ENCODE data around the gene RIOK3.
"Not testable (repeated sequence)": the region's sequence is repeated elsewhere in the genome, so short reads cannot be mapped to it uniquely, and the experiment has no call there.

Gene RIOK3

DNA sequence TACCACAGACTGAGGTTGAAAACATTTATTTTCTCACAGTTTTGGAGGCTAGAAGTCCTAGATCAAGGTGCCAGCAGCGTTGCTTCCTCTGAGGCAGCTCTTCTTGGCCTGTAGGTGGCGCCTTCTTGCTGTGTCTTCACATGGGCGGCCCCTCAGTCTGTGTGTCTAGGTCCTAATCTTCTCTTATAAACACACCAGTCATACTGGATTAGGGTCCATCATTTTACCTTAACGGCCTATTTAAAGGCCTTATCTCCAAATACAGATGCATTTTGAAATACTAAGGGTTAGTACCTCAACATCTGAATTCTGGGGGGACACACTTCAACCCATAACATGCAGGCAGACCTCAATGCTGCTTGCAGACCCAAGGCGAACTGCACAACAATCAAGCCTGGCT is 45.8 kb downstream of the RIOK3 start:
- peak; percentile 97 for DNase-seq

DNA sequence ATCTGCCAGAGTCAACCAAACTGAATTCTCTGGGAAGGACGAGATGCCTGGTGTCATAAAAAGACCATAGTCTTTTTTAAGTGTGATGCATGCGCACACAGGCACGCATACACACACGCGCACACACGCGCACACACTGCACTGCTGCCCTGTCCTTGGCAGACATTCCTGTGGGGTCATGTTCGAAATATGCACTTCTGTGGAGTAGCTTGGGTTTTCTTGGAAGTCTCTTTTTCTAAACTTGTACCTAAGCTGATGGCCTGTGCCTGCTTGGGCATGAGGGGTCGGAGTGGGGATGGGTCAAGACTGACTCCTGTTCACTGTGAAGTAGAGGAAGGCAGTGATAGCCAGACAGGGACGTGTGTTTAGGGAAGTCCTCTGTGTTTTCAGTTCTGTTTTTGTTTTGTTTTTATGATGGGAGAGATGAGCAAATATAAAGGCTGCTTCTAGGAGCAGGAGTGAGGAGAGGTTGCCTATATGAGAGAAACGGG is 46.2 kb downstream of the RIOK3 start:
- no peak for DNase-seq

DNA sequence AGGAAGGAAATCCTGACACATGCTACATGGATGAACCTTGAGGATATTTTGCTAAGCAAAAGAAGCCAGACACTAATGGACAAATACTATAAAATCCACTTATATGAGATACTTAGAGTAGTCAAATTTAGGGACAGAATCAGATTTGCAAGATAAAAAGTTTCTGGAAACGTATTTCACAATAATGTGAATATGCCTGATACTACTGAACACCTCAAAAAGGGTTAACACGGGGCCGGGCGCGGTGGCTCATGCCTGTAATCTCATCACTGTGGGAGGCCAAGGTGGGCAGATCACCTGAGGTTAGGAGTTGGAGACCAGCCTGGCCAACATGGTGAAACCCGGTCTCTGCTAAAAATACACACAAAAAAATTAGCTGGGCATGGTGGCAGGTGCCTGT is 48.5 kb downstream of the RIOK3 start:
- no peak for DNase-seq

DNA sequence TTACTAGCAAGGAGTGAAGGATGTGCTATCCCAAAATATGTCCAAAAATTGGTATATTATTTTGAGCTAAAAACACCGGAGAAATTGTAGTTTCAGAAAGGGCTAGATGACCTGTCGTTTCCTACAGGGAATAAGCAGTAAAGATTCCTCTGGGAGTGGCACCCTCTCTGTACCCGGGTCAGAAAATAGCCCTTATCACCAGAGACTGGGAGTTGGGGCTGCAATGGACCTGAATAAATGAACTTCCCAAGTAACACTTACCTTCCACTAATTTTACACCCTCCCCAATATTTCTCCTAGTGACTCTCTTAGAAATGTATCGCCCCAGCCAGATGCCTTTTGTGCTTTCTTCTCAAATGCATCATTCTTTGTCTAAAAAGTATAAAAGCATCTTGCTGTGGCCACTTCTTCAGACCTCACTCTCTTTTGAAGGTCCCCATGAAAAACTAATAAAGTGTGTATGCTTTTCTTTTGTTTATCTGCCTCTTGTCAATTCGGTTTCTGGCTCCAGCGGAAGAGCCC is 49.5 kb downstream of the RIOK3 start:
- no peak for DNase-seq

DNA sequence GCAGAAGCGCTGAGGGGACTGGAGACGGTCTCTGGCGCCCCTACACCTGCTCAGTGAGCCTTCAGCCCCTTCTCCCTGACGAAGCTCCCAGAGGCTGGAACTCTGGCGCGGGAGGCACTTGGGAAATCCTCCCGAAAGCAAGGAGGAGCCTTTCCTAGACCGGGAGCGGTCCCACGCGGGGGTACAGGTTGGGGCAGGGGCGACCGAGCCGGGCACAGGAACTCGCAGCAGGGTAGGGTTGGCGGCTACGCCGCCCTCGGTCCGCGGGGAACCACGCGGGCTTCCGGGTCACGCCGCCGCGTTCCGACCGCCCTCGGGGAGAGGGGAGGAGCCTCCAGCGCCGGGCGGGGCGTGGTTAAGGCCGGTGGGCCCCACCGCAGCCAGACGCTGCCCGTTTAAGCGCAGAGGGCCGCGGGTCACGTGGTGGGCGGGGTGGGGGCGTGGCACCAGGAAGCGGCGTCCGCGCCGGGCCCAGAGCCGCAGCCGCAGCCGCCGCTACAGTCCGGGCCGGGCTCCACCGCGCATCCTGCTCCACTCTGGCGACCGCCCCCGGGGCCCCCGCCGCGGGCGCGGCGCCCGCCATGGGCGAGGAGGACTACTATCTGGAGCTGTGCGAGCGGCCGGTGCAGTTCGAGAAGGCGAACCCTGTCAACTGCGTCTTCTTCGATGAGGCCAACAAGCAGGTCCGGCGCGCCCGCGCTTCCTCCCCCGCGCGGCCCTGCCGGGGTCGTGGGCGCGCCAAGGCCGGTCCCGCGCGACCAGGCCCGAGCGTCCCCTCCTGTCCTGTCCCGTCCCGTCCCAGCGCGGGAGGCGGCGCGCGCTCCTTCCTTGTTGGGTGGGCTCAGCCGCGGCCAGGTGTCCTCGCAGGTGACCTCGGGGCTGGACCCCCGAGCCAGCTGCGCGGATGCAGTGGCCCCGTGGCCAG is 50.2 kb downstream of the RIOK3 start, which contains the start of gene RMC1:
RMC1 (plus strand) TSS at position 474 of the 925 bp plus-strand sequence; CDS start at position 582, 108 bp downstream.
- DNase-seq, result peak; percentile 96

DNA sequence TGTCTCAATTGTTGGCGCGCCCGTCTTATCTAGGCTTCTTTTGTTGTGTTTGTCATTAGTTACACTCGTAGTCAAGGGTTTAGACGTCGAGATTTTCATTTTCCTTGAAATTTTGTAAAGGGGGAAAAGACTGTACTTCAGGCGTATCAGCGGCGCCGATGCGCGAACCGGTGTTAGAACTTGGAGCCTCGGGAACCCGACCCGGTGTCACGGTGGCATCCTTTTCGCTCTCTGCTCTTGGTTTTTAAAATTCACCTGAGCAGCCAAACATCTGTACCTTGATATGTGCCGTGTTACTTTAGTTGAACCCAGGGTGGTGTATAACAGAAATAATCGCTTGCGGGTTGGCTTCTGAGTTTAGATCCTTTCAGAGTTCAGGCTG is 50.9 kb downstream of the RIOK3 start:
- peak; percentile 34 for DNase-seq

DNA sequence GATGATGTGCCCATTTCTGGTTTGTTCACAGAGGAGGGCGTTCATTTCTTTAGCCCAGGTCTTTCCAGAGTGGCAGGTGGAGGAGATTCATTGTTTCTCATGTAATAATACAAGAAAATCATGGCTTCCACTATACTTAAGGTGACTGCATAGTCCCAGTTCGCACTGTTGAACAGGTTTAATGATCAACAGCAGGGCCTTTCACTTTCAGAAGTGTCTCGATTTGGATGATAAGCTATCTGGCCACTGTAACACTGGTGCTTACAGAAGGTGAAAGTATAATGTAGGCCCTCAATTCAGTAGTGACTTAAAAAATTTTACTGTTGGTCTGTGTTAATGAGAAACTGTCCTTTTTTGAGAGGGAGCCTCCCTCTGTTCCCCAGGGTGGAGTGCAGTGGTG is 51.6 kb downstream of the RIOK3 start:
- DNase-seq, result no peak

DNA sequence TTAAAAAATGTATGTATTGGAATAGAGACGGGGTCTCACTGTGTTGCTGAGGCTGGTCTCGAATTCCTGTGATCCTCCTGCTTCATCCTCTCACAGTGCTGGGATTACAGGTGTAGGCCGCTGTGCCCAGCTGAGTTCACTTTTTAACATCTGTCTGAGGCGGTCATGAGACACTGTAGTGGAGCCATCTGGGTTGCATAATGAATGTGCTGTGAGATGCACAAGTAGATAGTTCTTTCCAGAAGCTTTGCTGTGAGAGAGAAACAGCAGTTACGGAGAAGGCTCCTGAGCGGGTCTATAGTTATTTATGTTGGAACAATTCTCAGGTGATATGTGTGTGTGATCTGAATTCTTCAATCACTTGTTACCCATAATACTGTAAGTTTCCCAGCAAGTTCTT is 53.3 kb downstream of the RIOK3 start:
- DNase-seq, result no peak

DNA sequence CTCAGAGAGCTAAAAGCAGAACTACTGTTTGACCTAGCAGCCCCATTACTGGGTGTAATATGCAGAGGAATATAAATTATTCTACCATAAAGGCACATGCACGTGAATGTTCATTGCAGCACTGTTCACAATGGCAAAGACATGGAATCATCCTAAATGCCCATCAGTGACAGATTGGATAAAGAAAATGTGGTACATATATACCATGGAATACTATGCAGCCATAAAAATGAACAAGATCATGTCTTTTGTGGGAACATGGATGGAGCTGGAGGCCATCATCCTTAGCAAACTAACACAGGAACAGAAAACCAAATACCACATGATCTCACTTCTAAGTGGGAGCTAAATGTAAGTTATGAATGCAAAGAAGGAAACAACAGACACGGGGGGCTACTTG is 57.8 kb downstream of the RIOK3 start:
- not testable (repeated sequence) for DNase-seq

DNA sequence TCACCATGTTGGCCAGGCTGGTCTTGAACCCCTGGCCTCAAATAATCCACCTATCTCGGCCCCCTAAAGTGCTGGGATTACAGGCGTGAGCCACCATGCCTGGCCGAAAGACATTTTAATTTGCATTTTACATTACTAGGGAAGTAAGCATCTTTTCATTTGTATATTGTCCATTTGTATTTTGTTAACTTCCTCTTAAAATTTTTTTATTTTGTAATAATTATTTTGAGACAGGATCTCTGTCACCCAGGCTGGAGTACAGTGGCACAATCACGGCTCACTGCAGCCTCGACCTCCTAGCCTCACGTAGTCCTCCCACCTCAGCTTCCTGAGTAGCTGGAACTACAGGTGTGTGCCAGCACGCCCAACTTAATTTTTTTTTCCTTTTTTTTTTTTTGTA is 59.1 kb downstream of the RIOK3 start:
- not testable (repeated sequence) for DNase-seq

DNA sequence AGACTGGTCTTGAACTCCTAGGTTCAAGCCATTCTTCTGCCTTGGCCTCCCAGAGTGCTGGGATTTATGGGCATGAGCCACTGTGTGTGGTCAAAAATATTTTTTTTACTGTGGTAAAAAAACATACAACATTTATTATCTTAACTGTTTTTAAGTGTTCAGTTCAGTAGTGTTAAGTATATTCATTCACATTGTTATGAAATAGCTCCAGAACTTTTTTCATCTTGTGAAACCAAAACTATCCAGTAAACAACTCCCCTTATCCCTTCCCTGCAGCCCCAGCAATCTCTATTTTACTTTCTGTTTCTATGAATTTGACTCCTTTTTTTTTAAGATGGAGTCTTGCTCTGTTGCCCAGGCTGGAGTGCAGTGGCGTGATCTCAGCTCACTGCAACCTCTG is 59.6 kb downstream of the RIOK3 start:
- no peak for DNase-seq

DNA sequence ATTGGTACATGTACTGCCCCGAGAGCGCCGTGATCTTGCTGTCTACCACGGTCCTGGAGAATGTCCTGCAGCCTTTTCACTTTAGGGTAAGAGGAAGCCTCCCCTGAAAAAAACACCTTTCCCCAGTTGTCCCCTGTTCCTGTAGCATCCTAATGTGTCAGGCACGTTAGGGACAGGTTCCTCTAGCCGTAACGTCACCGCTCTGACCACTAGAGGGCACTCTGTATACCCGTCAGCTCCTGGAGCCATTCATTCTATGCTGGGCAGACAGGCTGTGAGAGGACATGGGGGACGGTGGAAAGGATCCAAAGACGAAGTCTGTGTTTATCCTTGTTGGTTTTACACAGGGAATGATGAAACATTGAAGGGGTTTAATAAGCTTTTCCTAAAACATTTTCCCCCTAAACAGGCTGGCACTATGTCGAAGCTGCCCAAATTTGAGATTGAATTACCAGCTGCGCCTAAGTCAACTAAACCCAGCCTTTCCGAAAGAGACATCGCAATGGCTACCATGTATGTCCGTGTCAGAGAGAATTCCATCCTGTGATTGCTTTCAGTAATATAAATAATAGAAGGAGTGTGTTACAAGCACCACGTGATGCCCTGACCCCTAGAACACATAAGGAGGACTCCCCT is 62.9 kb downstream of the RIOK3 start:
- DNase-seq, result peak; percentile 92

DNA sequence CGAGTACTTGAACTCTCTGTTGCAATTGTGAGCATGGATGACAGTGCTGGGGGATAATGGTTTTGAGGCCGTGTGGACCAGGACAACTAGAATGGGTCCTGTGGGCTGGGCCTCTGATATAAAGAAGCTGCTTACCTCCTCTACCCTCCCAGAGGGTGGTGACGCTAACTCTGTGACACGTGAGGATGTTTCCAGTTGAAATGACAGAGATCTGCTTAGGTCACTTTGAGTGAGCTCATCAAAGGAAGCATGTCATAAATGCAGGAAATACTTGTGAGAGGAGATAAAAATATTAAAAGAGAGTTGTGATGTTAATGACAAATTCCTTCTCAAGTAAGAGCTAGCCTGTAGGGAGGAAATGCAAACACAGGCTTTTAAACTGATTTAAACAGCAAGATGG is 66.6 kb downstream of the RIOK3 start:
- DNase-seq, result no peak

DNA sequence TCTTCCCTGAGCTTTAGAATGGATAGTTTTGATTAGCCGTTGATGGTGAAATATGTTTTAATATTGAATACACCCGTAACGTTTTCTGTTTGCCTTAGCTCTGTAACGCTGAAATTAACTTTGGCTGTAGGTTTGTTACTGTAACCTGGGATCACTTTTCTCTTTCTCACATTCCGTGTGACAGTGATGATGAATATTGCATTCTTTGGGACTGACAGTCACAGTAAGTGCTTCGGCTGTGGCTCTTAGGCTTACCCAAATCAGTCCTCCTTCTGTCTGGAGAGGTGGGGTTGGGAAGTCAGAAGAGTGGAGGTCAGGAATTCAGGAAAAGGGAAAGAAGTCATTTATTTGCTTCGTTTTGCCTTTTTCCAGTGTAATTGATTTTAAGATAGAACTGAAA is 68.2 kb downstream of the RIOK3 start:
- no peak for DNase-seq

DNA sequence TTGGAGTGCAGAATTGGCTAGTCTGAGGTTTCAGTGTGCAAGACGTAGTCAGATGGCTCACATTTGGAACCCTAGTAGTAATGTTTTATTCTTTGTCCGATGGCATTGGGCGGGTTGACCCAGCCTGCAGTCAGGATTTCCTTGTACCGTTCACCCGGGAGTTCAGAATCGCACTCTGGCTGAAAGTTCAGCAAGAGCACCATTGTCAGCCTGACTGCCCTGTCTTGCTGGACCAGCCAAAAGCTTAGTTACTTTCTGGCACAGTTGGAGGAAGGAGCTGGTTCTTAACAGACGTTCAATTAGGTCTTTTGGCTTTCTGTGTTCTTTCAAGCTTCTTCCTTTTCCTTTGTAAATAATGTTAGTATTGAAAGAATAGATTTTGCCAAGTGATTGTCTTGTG is 68.8 kb downstream of the RIOK3 start:
- DNase-seq, result no peak

DNA sequence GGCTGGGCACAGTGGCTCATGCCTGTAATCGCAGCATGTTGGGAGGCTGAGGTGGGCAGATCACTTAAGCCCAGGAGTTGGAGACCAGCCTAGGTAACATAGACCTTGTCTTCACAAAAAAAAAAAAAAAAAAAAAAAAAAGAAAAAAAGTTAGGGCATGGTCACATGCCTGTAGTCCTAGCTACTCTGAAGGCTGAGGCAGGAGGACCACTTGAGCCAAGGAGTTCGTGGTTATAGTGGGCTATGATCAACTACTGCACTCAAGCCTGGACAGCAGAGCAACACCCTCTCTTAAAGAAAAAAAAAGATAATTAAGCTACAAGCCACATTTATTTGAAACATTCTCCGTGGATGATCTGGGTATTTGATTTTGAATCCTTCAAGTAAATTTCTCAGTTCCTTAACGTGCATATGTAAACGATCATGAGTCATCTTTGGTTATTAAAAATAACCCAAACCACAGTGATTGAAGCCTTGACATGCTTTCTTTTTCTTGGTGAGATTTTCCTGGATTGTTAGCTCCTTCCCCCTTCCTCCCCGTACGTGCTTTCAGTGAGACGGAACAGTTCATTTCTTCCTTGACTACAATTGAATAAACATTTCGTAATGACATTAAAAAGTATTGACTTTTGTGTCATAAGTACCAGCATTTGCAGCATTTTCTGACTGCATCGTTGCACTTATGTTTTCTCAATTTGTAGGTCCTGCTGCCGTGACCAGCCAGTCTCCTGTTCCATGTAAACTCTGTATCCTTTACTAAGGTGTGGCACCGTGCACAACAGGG is 70.5 kb downstream of the RIOK3 start:
- DNase-seq, result no peak

DNA sequence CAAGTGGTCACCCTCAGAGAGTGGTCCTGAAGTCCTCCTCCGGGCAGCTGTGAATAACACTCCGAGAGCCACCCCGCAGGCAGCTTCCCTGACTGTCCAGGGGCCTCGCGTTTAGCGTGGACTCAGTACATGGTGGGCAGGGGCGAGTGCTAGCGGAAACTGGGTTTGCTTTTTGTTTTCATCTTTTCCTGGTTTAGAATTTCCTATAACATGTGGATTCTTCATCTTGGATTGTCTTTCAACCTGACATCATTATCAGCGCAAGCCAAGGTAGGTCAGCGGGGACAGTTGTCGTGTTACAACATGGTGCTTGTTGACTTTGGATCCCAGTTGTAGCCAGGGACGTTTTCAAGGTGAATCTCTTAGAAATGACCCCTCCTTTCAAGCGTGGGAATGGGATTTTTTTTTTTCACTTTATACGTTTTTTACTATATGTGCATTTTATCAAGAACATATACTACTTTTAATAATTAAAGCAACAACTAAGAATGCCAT is 71.2 kb downstream of the RIOK3 start:
- DNase-seq, result no peak

DNA sequence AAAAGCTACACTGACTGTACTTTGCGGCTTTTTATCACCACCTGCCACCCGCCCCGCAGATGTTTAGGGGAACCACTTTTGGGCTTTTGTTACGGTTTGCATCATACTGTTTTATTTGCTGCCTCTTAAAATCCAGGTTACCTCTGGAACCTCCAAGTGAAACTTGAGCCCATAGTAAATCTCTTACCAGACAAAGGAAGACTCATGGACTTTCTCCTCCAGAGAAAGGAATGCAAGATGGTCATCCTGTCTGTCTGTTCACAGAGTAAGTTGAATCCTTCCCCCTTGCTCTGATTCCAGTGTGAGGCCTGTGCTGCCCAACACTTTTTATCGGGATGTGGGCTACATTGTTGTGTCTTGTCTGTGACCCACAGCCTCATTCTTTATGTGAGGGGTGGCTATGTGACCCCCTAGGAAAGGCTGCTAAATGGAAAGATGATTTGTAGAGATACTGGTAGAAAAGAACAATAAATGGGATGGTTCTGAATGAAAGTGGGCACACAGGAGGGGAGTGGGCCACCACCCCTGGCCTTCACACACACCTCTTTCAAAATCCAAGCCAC is 73.5 kb downstream of the RIOK3 start:
- DNase-seq, result no peak

DNA sequence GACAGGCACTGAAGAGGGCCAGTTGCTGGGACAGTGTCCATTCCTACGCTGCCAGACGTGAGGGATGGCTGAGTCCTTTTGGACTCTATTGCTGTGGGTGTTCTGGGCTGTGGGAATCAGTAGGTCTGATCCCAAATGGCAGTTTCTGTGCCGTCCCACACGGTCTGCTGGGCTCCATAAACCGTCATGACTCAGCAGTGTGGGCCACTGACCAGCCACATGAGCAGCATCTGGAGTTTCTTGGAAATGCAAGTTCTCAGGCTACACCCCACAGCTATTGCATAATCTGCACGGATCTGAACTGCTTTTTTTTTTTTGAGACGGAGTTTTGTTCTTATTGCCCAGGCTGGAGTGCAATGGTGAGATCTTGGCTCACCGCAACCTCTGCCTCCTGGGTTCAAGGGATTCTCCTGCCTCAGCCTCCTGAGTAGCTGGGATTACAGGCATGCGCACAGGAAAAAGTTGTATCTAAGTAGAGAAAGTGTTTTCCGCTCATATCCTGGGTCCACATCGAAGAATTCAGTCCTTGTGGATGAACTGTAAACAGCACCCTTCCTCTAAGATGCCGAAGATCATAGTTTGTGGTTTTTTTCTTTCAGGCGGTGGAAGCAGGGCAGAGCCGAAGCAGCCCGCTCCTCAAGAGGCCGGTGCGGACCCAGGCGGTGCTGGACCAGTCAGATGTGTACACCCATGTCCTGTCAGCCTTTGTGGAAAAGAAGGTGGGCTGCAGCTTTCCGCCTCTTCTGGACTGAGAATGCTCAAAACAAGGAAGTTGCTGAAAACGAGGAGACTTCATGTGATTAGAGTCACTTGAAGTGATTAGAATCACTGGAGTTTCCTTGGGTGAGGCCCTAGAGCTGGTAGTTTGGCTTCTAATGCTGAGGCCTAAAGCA is 75.7 kb downstream of the RIOK3 start:
- peak; percentile 31 for DNase-seq

DNA sequence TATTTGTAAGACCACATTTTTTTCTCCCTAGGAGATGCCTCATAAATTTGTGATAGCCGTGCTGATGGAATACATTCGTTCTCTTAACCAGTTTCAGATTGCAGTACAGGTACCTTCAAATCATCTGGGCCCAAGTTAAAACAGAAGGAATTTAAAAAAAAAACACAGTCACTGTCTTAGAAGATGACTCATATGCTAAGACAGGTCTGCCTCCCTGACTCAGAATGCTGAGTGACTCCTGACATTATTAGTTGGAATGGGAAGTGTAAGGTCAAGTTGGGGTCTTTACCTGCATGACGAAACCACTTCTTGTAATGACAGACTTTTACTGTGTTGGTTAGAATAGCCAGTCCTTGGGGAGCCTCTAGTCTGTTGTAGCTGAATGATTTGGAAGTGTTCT is 76.5 kb downstream of the RIOK3 start:
- DNase-seq, result no peak

DNA sequence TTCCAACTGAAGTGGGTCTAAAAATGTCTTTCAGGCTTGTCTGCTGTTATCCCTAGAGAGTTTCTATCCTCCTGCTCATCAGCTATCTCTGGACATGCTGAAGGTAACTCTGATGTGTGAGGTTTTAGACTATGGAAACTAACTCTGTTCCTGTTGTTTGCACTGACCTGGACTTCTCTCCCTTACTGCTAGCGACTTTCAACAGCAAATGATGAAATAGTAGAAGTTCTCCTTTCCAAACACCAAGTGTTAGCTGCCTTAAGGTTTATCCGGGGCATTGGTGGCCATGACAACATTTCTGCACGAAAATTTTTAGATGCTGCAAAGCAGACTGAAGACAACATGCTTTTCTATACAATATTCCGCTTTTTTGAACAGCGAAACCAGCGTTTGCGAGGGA is 77.1 kb downstream of the RIOK3 start:
- no peak for DNase-seq

DNA sequence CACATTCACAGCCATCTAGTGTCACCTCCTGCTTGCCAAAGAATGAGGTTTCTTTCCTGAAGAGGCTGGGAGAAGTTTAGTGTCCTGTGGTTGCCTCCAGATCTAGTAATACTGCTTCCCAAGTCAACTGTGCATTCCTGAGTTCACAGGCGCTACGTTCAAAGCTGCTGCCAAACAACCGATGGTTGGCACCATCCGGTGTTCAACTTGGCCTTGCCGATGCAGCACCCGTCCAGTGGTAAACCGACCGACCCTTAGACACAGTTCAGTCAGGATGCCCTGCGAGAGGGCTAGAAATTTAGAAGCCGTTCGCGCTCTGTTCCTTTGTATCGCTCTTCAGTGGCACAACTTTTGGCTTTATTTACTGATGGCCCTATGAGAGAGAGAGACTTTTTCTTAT is 78.8 kb downstream of the RIOK3 start:
- DNase-seq, result no peak

Measured in hematopoietic multipotent progenitor cell treated with erythropoietin and hydrocortisone succinate and interleukin-3 and kit ligand, for 6 days (in vitro differentiated cells).